ENCODE results near the gene FKBP2.

- TF ChIP-seq CTCF (IDR thresholded peaks at IDR 0.05; ENCODE audit: low read depth, low read length, missing input control) (no peak), ZBTB33 (IDR thresholded peaks at IDR 0.05) (no peak), YY1 (IDR thresholded peaks at IDR 0.05) (no peak), REST (IDR thresholded peaks at IDR 0.05) (no peak), JUND (IDR thresholded peaks at IDR 0.05) (no peak), SP1 (IDR thresholded peaks at IDR 0.05) (no peak)
These were observed 20.7 kb downstream of the FKBP2 start for GRCh38 chr11:64261556-64262080.

Measured in liver (tissue), 3 donors.